HepG2 (cell line): Measurements from ENCODE around the gene SUPV3L1. TPM values are rescaled to one million over a fixed set of nuclear protein-coding genes. Genes with fewer than 3 reads are reported as not detected.
A peak's percentile ranks its signal among the peaks of the same experiment; 100 is the strongest.

Experiments used
- ATAC-seq: fragments of 200-7000 bp; cut with Tn5 transposase; 3 replicates; pipeline ENCODE4 v1.9.1; 2020; ENCODE audit warnings: mild to moderate bottlenecking, moderate library complexity
- BruUV-seq: library from RNA; stranded (reverse); fragments of 400-500 nt; replicated peaks from 2 replicates; lab custom pipeline; 2021; lab: Mats Ljungman, UMichigan
- CTCF ChIA-PET: fragments of 300-600 bp; formaldehyde crosslinking; extraction: SDS; loops from one replicate; lab custom pipeline; 2021; ENCODE audit warnings: low total read pairs, inconsistent platforms, low intra/inter-chr PET ratio; lab: Yijun Ruan, JAX
- POLR2A ChIA-PET: fragments of 350-600 bp; sonication (Branson Sonifier 250); formaldehyde crosslinking; loops from one replicate; lab custom pipeline; 2020; ENCODE audit warnings: antibody characterized with exemption, inconsistent platforms; lab: Yijun Ruan, JAX
- DNase-seq: peaks from one replicate; pipeline ENCODE4 v3.0.0-alpha.2; 2015; ENCODE audit warnings: low spot score
- FAIRE-seq: peaks from 3 replicates; lab custom pipeline; 2011; peaks lifted over from hg19 to GRCh38; lab: Jason Lieb, UNC
- H2AFZ ChIP-seq: one replicate; pipeline ENCODE4 v1.6.1; 2011; ENCODE audit warnings: low read length, inconsistent platforms
- H3K27ac ChIP-seq: fragments of 300-600 bp; 3 replicates; pipeline ENCODE4 v1.8.0; 2011; ENCODE audit warnings: mixed run types, mild to moderate bottlenecking, mixed read lengths, low read length, inconsistent platforms; ENCODE audit not compliant: insufficient read depth; ENCODE audit errors: extremely low read length
- H3K27me3 ChIP-seq, 2 experiments: fragments of 200-600 bp in 1 of 2; 2 replicates in 1 of 2; 3 replicates in 1 of 2; pipeline versions ENCODE4 v1.6.0 to v1.8.0; 2011; ENCODE audit warnings: low read length in 2 of 2, mild to moderate bottlenecking in 2 of 2, moderate library complexity in 2 of 2, inconsistent platforms in 1 of 2; ENCODE audit not compliant: insufficient read depth in 2 of 2, control insufficient read depth in 1 of 2
- H3K36me3 ChIP-seq, 2 experiments: fragments of 200-600 bp in 1 of 2; replicated peaks in 1 of 2; 2 replicates in 1 of 2; 3 replicates in 1 of 2; pipeline versions ENCODE4 v1.5.1 to v1.8.0; 2011; ENCODE audit warnings: low read length in 2 of 2, inconsistent platforms in 1 of 2; ENCODE audit not compliant: insufficient read depth in 2 of 2, control insufficient read depth in 1 of 2
- H3K4me1 ChIP-seq: 2 replicates; pipeline ENCODE4 v1.5.1; 2012; ENCODE audit warnings: low read length, inconsistent platforms; ENCODE audit not compliant: insufficient read depth
- H3K4me2 ChIP-seq: 2 replicates; pipeline ENCODE4 v1.6.0; 2011; ENCODE audit warnings: low read depth, low read length, inconsistent platforms
- H3K4me3 ChIP-seq, 3 experiments: fragments of 200-600 bp in 1 of 3; sonication (generic), shearing (Covaris generic) in 1 of 3; replicated peaks in 1 of 3; 2 replicates each; pipeline ENCODE4 v1.5.1; 2011 to 2016; ENCODE audit warnings: low read length in 3 of 3, inconsistent platforms in 2 of 3, low read depth in 2 of 3, mild to moderate bottlenecking in 2 of 3, control low read depth in 1 of 3, mixed read lengths in 1 of 3; ENCODE audit not compliant: insufficient read depth in 1 of 3
- H3K79me2 ChIP-seq: one replicate; pipeline ENCODE4 v1.6.1; 2011; ENCODE audit warnings: low read length, inconsistent platforms; ENCODE audit not compliant: insufficient read depth
- H3K9ac ChIP-seq: 2 replicates; pipeline ENCODE4 v1.6.0; 2011; ENCODE audit warnings: mild to moderate bottlenecking, low read depth, low read length, inconsistent platforms; ENCODE audit not compliant: insufficient read depth
- H3K9me3 ChIP-seq: 2 replicates; pipeline ENCODE4 v1.5.1; 2012; ENCODE audit warnings: mild to moderate bottlenecking, low read length
- H4K20me1 ChIP-seq: 2 replicates; pipeline ENCODE4 v1.6.0; 2011; ENCODE audit warnings: inconsistent platforms, mild to moderate bottlenecking, low read length, moderate library complexity; ENCODE audit not compliant: insufficient read depth
- ASH2L ChIP-seq: fragments of 300-600, 200-600 bp; sonication (generic); IDR thresholded peaks from 2 replicates; pipeline ENCODE4 v1.7.0; 2017; ENCODE audit warnings: low read depth, mild to moderate bottlenecking, moderate library complexity, mixed read lengths, low read length; ENCODE audit not compliant: insufficient read length
- ATRX ChIP-seq: sonication (generic); formaldehyde crosslinking; IDR thresholded peaks from 2 replicates; pipeline ENCODE4 v1.4.0; 2020; ENCODE audit warnings: missing genetic modification reagents, borderline replicate concordance
- BORCS8-MEF2B ChIP-seq: sonication (generic); formaldehyde crosslinking; IDR thresholded peaks from 2 replicates; pipeline ENCODE4 v1.8.0; 2022; ENCODE audit warnings: mild to moderate bottlenecking, missing genetic modification reagents
- HNF1A ChIP-seq, 2 experiments: sonication (generic) in 1 of 2; formaldehyde crosslinking in 1 of 2; IDR thresholded peaks; 2 replicates each; pipeline versions ENCODE4 v1.4.0 to v1.6.1; 2016 to 2020; ENCODE audit warnings: borderline replicate concordance in 1 of 2, low read depth in 1 of 2, mild to moderate bottlenecking in 1 of 2, missing genetic modification reagents in 1 of 2
- HOXA3 ChIP-seq: sonication (generic); formaldehyde crosslinking; IDR thresholded peaks from 2 replicates; pipeline ENCODE4 v1.5.0; 2020; ENCODE audit warnings: missing genetic modification reagents
- PATZ1 ChIP-seq: sonication (generic); formaldehyde crosslinking; IDR thresholded peaks from 2 replicates; pipeline ENCODE4 v1.4.0; 2020; ENCODE audit warnings: missing genetic modification reagents
- POLR2A ChIP-seq, 2 experiments: IDR thresholded peaks; 2 replicates each; pipeline ENCODE4 v1.6.1; 2011; ENCODE audit warnings: low read depth in 2 of 2, low read length in 2 of 2, mild to moderate bottlenecking in 1 of 2, moderate library complexity in 1 of 2; ENCODE audit not compliant: insufficient read depth in 1 of 2
- POLR2AphosphoS5 ChIP-seq: IDR thresholded peaks from 2 replicates; pipeline ENCODE4 v1.6.1; 2012; ENCODE audit warnings: low read depth, low read length
- SMAD9 ChIP-seq: sonication (generic); formaldehyde crosslinking; IDR thresholded peaks from 2 replicates; pipeline ENCODE4 v1.5.1; 2020; ENCODE audit warnings: mild to moderate bottlenecking, missing genetic modification reagents
- SP5 ChIP-seq: IDR thresholded peaks from 2 replicates; pipeline ENCODE4 v1.6.1; 2016; ENCODE audit warnings: low read depth, borderline replicate concordance
- TEAD3 ChIP-seq: optimal IDR thresholded peaks from 2 replicates; pipeline ENCODE3; 2016; ENCODE audit warnings: borderline replicate concordance
- ZGPAT ChIP-seq: IDR thresholded peaks from 2 replicates; pipeline ENCODE4 v1.6.1; 2016; ENCODE audit warnings: mild to moderate bottlenecking
- WGBS: methylation state at CpG from one replicate; pipeline ENCODE4 v1.1.6; 2017; ENCODE audit warnings: low lambda C conversion rate; 5-methylcytosine and 5-hydroxymethylcytosine counted together
- in situ Hi-C: cut with HindIII; loops from 2 replicates; pipeline ENCODE4 v1.10.0; 2017; ENCODE audit warnings: low pct_unique_long_range_greater_than_20kb; ENCODE audit not compliant: extremely low pct_ligation_motif_present
- intact Hi-C: fragments of 100-400 bp; cut with micrococcal nuclease; formaldehyde crosslinking; loops from one replicate; pipeline ENCODE4 v1.10.0; 2022; ENCODE audit not compliant: unreplicated experiment
- polyA plus RNA-seq, 8 experiments: library from polyadenylated mRNA; depleted of rRNA in 3 of 8; stranded (reverse) in 7 of 8; unstranded in 1 of 8; fragments of >200 nt; fragmentation: Illumina TruSeq in 4 of 8; extraction: Trizol in 4 of 8; gene quantifications; 2 replicates each; pipeline versions ENCODE4 v1.2.1 to v1.2.3, GENCODE V29; 2011 to 2016; ENCODE audit warnings: low read depth in 4 of 8, missing spikeins in 1 of 8, mixed read lengths in 1 of 8; ENCODE audit not compliant: insufficient read depth in 1 of 8
- total RNA-seq, 5 experiments: library from RNA; depleted of rRNA; stranded (reverse); fragments of >200 nt; fragmentation: Illumina TruSeq; extraction: Trizol; gene quantifications; 2 replicates each; pipeline ENCODE4 v1.2.3, GENCODE V29; 2016; ENCODE audit warnings: low read depth in 1 of 5
- TF ChIP-seq, protein P1 (sequence below): IDR thresholded peaks from 2 replicates; pipeline ENCODE4 v1.6.1; 2016; ENCODE audit warnings: missing genetic modification reagents, missing compliant biosample characterization
- TF ChIP-seq, protein P2 (sequence below): sonication (generic); formaldehyde crosslinking; IDR thresholded peaks from 2 replicates; pipeline ENCODE4 v1.9.0; 2022; ENCODE audit warnings: low read depth, missing genetic modification reagents

SUPV3L1 gene
- total and polyA plus RNA-seq, 2 of the 13 experiments (the other 11 are each of a cell fraction or from before 2014, with no cell fraction given), result 28.8 to 45.7 TPM

DNA sequence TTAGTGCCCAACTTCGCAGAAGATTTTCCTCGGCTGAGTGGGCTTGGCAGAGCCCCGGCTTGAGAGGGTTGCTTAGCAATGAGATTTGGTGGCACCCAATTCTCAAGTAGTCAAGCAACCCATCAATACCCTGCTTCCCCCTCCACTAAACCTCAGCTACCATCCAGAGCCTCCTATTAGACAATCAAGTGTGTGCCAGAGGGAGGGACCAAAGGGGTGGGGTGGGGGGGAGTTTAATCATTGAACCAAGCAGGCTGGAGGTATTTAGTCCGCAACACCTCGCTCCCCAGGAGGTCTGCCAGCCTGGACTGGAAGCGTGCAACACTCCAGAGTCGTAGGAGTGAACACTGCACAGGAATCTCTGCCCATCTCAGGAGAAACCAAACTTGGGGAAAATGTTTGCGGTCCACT lies 40.0 kb downstream of the SUPV3L1 start, which contains the start of gene HKDC1:
Gene HKDC1 (plus strand): TSS at position 292 of the 411 bp plus-strand sequence. CDS start 104 bp downstream, at position 396.
- ChIA-PET CTCF (no interaction called here), POLR2A (interaction anchor here (0.6 to 1.7 kb wide), 7 partner anchors 9 to 63 kb away, joined by 3 to 12 read pairs (median 4); partner anchors contain the start of gene SUPV3L1)
- peak within 1 kb of the TSS; percentile 77 for H3K27ac ChIP-seq
- peak within 1 kb of the TSS; percentile 86 for H3K4me2 ChIP-seq
- WGBS, result 0% methylated on average over 8 of the region's 8 CpGs
- no peak for FAIRE-seq
- in situ Hi-C loops, result no loop called here
- H4K20me1 ChIP-seq, result no peaks in the 10 kb centered on the region
- intact Hi-C loops, result no loop called here
- peaks cover 75% of the 10 kb centered on the region for H3K4me1 ChIP-seq
- H3K36me3 ChIP-seq, result no peaks in the 10 kb centered on the region
- peak within 1 kb of the TSS; percentile 37 for H2AFZ ChIP-seq
- peak within 1 kb of the TSS; percentile 51 to 71 (median 57) for H3K4me3 ChIP-seq
- H3K79me2 ChIP-seq, result peaks cover 3% of the 10 kb centered on the region
- no peaks in the 10 kb centered on the region for H3K9me3 ChIP-seq
- H3K9ac ChIP-seq, result peak within 1 kb of the TSS; percentile 60
- no TSS peak for BruUV-seq
- peak; percentile 53 for DNase-seq
- ATAC-seq, result peak; percentile 76
- no peaks in the 10 kb centered on the region; a peak in 1 of 5 replicates for H3K27me3 ChIP-seq
- TF ChIP-seq ZGPAT (CRISPR knock-in tag), result 0 out of 2 replicates have a peak, but pooled peaks have one; percentile 12
- TF ChIP-seq HOXA3, result 0 out of 2 replicates have a peak, but pooled peaks have one; percentile 9
- 0 out of 2 replicates have a peak, but pooled peaks have one; percentile 20 for TF ChIP-seq SP5 (CRISPR knock-in tag)
- TF ChIP-seq POLR2A (IDR thresholded peaks at IDR 0.05; ENCODE audit: insufficient read depth in 1 of 2, low read depth in 2 of 2, low read length in 2 of 2), result peak; percentile 91
- TF ChIP-seq TEAD3 (CRISPR knock-in tag), result peak; percentile 41
- TF ChIP-seq BORCS8-MEF2B (CRISPR knock-in tag), result no peak
- 0 out of 2 replicates have a peak, but pooled peaks have one; percentile 22 for TF ChIP-seq PATZ1 (CRISPR knock-in tag)
- 0 out of 2 replicates have a peak, but pooled peaks have one; percentile 44 for TF ChIP-seq HNF1A (IDR thresholded peaks at IDR 0.05; ENCODE audit: low read depth)
- TF ChIP-seq HNF1A (CRISPR knock-in tag; IDR thresholded peaks at IDR 0.05; ENCODE audit: borderline replicate concordance), result 0 out of 2 replicates have a peak, but pooled peaks have one; percentile 25
- TF ChIP-seq, protein P1, sequence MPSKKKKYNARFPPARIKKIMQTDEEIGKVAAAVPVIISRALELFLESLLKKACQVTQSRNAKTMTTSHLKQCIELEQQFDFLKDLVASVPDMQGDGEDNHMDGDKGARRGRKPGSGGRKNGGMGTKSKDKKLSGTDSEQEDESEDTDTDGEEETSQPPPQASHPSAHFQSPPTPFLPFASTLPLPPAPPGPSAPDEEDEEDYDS (CRISPR knock-in tag), result peak; percentile 87
- peak; percentile 48 for TF ChIP-seq ASH2L
- peak; percentile 86 for TF ChIP-seq POLR2AphosphoS5
- no peak for TF ChIP-seq ATRX (CRISPR knock-in tag)
- TF ChIP-seq SMAD9 (CRISPR knock-in tag), result no peak
- TF ChIP-seq, protein P2, sequence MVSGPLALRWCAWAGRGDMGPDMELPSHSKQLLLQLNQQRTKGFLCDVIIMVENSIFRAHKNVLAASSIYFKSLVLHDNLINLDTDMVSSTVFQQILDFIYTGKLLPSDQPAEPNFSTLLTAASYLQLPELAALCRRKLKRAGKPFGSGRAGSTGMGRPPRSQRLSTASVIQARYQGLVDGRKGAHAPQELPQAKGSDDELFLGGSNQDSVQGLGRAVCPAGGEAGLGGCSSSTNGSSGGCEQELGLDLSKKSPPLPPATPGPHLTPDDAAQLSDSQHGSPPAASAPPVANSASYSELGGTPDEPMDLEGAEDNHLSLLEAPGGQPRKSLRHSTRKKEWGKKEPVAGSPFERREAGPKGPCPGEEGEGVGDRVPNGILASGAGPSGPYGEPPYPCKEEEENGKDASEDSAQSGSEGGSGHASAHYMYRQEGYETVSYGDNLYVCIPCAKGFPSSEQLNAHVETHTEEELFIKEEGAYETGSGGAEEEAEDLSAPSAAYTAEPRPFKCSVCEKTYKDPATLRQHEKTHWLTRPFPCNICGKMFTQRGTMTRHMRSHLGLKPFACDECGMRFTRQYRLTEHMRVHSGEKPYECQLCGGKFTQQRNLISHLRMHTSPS (CRISPR knock-in tag), result 0 out of 2 replicates have a peak, but pooled peaks have one; percentile 26
